Calu3 (cell line): Measurements from ENCODE around the gene SLC39A8. TPM values are rescaled to one million over a fixed set of nuclear protein-coding genes. Genes with fewer than 3 reads are reported as not detected.
"Not testable (repeated sequence)": the region's sequence is repeated elsewhere in the genome, so short reads cannot be mapped to it uniquely, and the experiment has no call there.

Source experiments
- BruUV-seq: library from RNA; stranded (reverse); fragments of 400-500 nt; replicated peaks from 2 replicates; lab custom pipeline; 2021; lab: Mats Ljungman, UMichigan
- CTCF ChIA-PET: fragments of 300-600 bp; sonication (Branson Sonifier 250); formaldehyde crosslinking; loops from one replicate; lab custom pipeline; 2022; ENCODE audit warnings: antibody characterized with exemption; lab: Charles Lee
- DNase-seq: peaks from one replicate; pipeline ENCODE4 v3.0.0; 2022
- H3K27ac Mint-ChIP-seq: one replicate; pipeline ENCODE4 v1.8.0; 2022; ENCODE audit warnings: mixed read lengths; ENCODE audit not compliant: unreplicated experiment
- H3K27me3 Mint-ChIP-seq: one replicate; pipeline ENCODE4 v1.8.0; 2022; ENCODE audit warnings: mixed read lengths; ENCODE audit not compliant: unreplicated experiment
- H3K36me3 Mint-ChIP-seq: one replicate; pipeline ENCODE4 v1.8.0; 2022; ENCODE audit warnings: mild to moderate bottlenecking, moderate library complexity, mixed read lengths; ENCODE audit not compliant: insufficient read depth, unreplicated experiment
- H3K4me1 Mint-ChIP-seq: one replicate; pipeline ENCODE4 v1.8.0; 2022; ENCODE audit warnings: mild to moderate bottlenecking, low read depth, mixed read lengths; ENCODE audit not compliant: unreplicated experiment
- H3K4me3 Mint-ChIP-seq: one replicate; pipeline ENCODE4 v1.8.0; 2022; ENCODE audit warnings: mild to moderate bottlenecking, low read depth, moderate library complexity, mixed read lengths; ENCODE audit not compliant: unreplicated experiment
- H3K9me3 Mint-ChIP-seq: one replicate; pipeline ENCODE4 v1.8.0; 2022; ENCODE audit warnings: low read depth, mixed read lengths; ENCODE audit not compliant: unreplicated experiment
- intact Hi-C: fragments of 100-400 bp; cut with micrococcal nuclease; formaldehyde crosslinking; loops from one replicate; pipeline ENCODE4 v1.10.0; 2022; ENCODE audit not compliant: unreplicated experiment
- total RNA-seq: library from RNA; stranded (reverse); gene quantifications from 2 replicates; pipeline ENCODE4 v1.2.3, GENCODE V29; 2022
- TF ChIP-seq, protein P1 (sequence below): fragments of 200-600 bp; IDR thresholded peaks from one replicate; pipeline ENCODE4 v1.8.0; 2022; ENCODE audit warnings: antibody characterized with exemption; ENCODE audit not compliant: unreplicated experiment

SLC39A8 gene
- total RNA-seq, 1 experiment from 2014 or later = 30.8 TPM

DNA sequence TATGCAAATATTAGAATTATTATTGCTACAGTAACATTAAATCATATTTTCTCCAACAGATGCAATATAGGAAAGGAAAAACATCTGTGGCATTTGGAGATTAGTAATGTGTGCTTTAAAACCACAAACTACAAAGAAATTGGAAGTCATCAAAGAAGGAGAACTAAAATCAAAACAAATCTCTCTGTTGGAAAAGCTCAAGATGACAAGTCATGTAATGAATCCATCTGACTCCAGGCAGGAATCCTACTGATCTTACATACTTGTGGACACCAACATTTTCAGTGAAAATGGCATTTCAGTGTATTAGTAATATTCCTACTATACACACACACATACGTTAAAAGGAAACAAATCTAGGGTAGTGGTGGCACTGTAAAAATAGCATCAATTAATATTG lies 98.2 kb downstream of the SLC39A8 start:
- Mint-ChIP-seq H3K36me3 (no peaks in the 10 kb centered on the region), H3K4me3 (no peak overlapping the region), H3K4me1 (no peaks in the 10 kb centered on the region), H3K9me3 (no peaks in the 10 kb centered on the region), H3K27ac (no peak overlapping the region), H3K27me3 (no peaks in the 10 kb centered on the region)
- DNase-seq = no peak
- no TSS peak for BruUV-seq
- CTCF ChIA-PET = no interaction called here
- intact Hi-C loops = no loop called here
- TF ChIP-seq, protein P1, sequence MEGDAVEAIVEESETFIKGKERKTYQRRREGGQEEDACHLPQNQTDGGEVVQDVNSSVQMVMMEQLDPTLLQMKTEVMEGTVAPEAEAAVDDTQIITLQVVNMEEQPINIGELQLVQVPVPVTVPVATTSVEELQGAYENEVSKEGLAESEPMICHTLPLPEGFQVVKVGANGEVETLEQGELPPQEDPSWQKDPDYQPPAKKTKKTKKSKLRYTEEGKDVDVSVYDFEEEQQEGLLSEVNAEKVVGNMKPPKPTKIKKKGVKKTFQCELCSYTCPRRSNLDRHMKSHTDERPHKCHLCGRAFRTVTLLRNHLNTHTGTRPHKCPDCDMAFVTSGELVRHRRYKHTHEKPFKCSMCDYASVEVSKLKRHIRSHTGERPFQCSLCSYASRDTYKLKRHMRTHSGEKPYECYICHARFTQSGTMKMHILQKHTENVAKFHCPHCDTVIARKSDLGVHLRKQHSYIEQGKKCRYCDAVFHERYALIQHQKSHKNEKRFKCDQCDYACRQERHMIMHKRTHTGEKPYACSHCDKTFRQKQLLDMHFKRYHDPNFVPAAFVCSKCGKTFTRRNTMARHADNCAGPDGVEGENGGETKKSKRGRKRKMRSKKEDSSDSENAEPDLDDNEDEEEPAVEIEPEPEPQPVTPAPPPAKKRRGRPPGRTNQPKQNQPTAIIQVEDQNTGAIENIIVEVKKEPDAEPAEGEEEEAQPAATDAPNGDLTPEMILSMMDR = no peak

DNA sequence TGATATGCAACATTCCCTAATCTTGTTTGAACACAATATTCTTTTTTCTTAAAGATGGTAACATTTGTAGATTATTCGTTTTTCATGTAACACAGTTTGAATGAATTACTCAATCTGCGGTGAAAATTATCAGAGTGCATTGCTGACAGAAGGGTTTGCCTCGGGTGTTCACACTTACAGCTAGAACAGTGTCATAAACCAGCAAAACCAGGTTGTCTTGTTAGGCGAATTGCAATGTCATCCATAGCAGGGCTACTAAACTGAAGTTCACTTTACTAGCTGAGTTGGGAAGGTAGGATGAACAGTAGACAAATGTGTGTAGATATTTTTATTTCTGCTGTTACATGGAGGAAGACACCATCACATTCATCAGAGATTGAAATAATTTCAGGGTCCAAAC lies 98.9 kb downstream of the SLC39A8 start:
- Mint-ChIP-seq H3K27me3 (no peaks in the 10 kb centered on the region), H3K27ac (no peak overlapping the region), H3K36me3 (no peaks in the 10 kb centered on the region), H3K4me3 (no peak overlapping the region), H3K4me1 (no peaks in the 10 kb centered on the region), H3K9me3 (no peaks in the 10 kb centered on the region)
- BruUV-seq = no TSS peak
- CTCF ChIA-PET = no interaction called here
- intact Hi-C loops = no loop called here
- no peak for DNase-seq
- TF ChIP-seq, protein P1 = no peak

DNA sequence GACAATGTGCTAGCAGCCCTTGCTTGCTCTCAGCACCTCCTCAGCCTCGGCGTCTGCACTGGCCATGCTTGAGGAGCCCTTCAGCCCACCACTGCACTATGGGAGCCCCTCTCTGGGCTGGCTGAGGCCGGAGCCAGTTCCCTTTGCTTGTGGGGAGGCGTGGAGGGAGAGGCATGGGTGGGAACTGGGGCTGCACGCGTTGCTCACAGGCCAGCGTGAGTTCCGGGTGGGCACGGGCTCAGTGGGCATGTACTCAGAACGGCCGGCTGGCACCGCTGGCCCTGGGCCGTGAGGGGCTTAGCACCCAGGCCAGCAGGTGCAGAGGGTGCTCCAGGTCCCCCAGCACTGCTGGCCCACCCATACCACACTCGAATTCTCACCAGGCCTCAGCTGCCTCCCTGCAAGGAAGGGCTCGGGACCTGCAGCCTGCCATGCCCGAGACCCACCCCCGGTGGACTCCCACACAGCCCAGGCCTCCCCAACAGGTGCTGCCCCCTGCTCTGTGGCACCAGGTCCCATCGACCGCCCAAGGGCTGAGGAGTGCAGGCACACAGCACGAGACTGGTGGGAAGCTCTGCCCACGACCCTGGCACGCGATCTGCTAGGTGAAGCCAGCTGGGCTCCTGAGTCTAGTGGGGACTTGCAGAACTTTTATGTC lies 100.3 kb downstream of the SLC39A8 start:
- no peaks in the 10 kb centered on the region for H3K9me3 Mint-ChIP-seq
- CTCF ChIA-PET = no interaction called here
- no peak for DNase-seq
- TF ChIP-seq, protein P1 = no peak
- BruUV-seq = no TSS peak
- no peaks in the 10 kb centered on the region for H3K27me3 Mint-ChIP-seq
- intact Hi-C loops = no loop called here
- H3K27ac Mint-ChIP-seq = no peak overlapping the region
- no peaks in the 10 kb centered on the region for H3K36me3 Mint-ChIP-seq
- no peak overlapping the region for H3K4me3 Mint-ChIP-seq
- H3K4me1 Mint-ChIP-seq = no peaks in the 10 kb centered on the region

DNA sequence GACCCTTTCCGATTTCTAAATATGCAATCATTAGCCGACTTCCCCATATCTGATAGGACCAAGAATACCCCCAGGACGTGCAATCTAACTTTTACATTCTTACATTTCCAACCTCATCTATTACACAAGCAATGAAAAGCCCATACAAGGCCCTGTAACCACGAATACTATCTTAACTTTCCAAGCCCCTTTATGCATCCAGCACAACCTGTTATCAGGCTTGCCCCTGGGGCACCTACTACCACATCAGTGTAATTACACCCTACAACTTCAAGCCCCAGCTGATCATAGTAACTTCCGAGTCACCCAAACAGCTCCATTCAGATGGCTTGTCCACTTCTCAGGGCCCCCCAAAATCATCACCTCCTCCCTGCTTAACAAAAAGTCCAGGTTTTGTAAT lies 102.0 kb downstream of the SLC39A8 start:
- not testable (repeated sequence) for BruUV-seq, DNase-seq

DNA sequence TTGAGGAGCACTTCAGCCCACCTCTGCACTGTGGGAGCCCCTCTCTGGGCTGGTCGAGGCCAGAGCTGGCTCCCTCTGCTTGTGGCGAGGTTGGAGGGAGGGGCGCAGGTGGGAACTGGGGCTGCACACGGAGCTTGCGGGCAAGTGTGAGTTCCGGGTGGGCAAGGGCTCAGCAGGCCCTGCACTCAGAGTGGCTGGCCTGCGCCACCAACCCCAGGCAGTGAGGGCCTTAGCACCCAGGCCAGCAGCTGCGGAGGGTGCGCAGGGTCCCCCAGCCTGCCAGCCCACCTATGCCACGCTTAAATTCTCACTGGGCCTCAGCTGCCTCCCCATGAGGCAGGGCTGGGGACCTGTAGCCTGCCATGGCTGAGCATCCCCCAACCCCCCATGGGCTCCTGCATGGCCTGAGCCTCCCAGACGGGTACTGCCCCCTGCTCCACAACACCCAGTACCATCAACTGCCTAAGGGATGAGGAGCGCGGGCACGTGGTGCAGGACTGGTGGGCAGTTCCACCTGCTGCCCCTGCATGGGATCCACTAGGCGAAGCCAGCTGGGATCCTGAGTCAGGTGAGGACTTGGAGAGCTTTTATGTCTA lies 110.9 kb downstream of the SLC39A8 start:
- H3K4me3 Mint-ChIP-seq = no peak overlapping the region
- DNase-seq = no peak
- intact Hi-C loops = no loop called here
- H3K9me3 Mint-ChIP-seq = peaks cover 3% of the 10 kb centered on the region
- CTCF ChIA-PET = no interaction called here
- no peaks in the 10 kb centered on the region for H3K4me1 Mint-ChIP-seq
- H3K36me3 Mint-ChIP-seq = no peaks in the 10 kb centered on the region
- TF ChIP-seq, protein P1 = no peak
- no TSS peak for BruUV-seq
- H3K27me3 Mint-ChIP-seq = no peaks in the 10 kb centered on the region
- H3K27ac Mint-ChIP-seq = no peak overlapping the region

More for the DNA sequence above, 102.0 kb downstream of the SLC39A8 start:
- H3K27me3 Mint-ChIP-seq, CTCF ChIA-PET, H3K4me1 Mint-ChIP-seq, H3K27ac Mint-ChIP-seq, H3K9me3 Mint-ChIP-seq, H3K4me3 Mint-ChIP-seq, H3K36me3 Mint-ChIP-seq, intact Hi-C loops: not testable (repeated sequence)
